ENCODE results near the gene WDR45B. TPM values are rescaled to one million over a fixed set of nuclear protein-coding genes. Genes with fewer than 3 reads are reported as not detected.

Gene WDR45B
- polyA plus RNA-seq, 1 of the 3 experiments (the other 2 are of a cell fraction), result 171 TPM

- no peak for TF ChIP-seq REST (IDR thresholded peaks at IDR 0.05; ENCODE audit: low read depth, low read length)
- no peak for TF ChIP-seq CHD2 (IDR thresholded peaks at IDR 0.05; ENCODE audit: low read length, partially characterized antibody)
- no peak for TF ChIP-seq NFIC (IDR thresholded peaks at IDR 0.05; ENCODE audit: borderline replicate concordance)
These were observed 19.4 kb upstream of the WDR45B start (continued) for GRCh38 chr17:82667668-82668000.

- 87% methylated on average over 24 of the region's 28 CpGs for WGBS (ENCODE audit: low lambda C conversion rate)
- Histone ChIP-seq H3K36me3 (replicated peaks in 1 of 2; ENCODE audit: control insufficient read depth in 1 of 2, insufficient read depth in 2 of 2, low read length in 1 of 2) (no peaks in the 10 kb centered on the region), H3K4me1 (ENCODE audit: control insufficient read depth in 1 of 2, insufficient read depth in 2 of 2, low read depth in 1 of 2, low read length in 1 of 2) (peaks cover 0 to 2% of the 10 kb centered on the region in 2 experiments; a peak in 1 of 4 replicates), H4K20me1 (ENCODE audit: insufficient read depth) (no peaks in the 10 kb centered on the region), H3K27me3 (ENCODE audit: insufficient read depth) (no peaks in the 10 kb centered on the region), H3K4me2 (no peak overlapping the region), H3K79me2 (ENCODE audit: insufficient read depth) (no peaks in the 10 kb centered on the region), H2AFZ (ENCODE audit: low read depth) (no peak overlapping the region), H3K9me2 (no peaks in the 10 kb centered on the region), H3K9ac (no peak overlapping the region), H3K4me3 (ENCODE audit: low read depth in 2 of 2, low read length in 1 of 2) (no peak overlapping the region), H3K27ac (ENCODE audit: low read depth in 2 of 2, low read length in 1 of 2) (no peak overlapping the region), H3K9me3 (no peaks in the 10 kb centered on the region), H3F3A (replicated peaks; ENCODE audit: insufficient read depth) (peaks cover 4% of the 10 kb centered on the region)
- POLR2A ChIA-PET, result no interaction called here
- CTCF ChIA-PET, result interaction anchor here (0.9 kb wide), 1 partner anchor 110 kb away, joined by 4 read pairs; no protein-coding TSS in a partner anchor
- TF ChIP-seq TAF1 (IDR thresholded peaks at IDR 0.05; ENCODE audit: borderline replicate concordance, low read depth, low read length) (no peak), USF2 (IDR thresholded peaks at IDR 0.05; ENCODE audit: borderline replicate concordance, low read depth, low read length) (no peak), RXRA (IDR thresholded peaks at IDR 0.05; ENCODE audit: borderline replicate concordance, low read depth) (no peak), RFX5 (IDR thresholded peaks at IDR 0.05; ENCODE audit: low read length) (no peak)
- no peak for DNase-seq
These were observed 18.9 kb upstream of the WDR45B start for GRCh38 chr17:82666931-82667667.

- WGBS (ENCODE audit: low lambda C conversion rate), result 90% methylated on average over 6 of the region's 6 CpGs
- DNase-seq, result no peak
- H3K27ac ChIP-seq (ENCODE audit: low read depth in 2 of 2, low read length in 1 of 2), result no peak overlapping the region
- H3K79me2 ChIP-seq (ENCODE audit: insufficient read depth), result no peaks in the 10 kb centered on the region
- CTCF ChIA-PET, result no interaction called here
- H3K4me2 ChIP-seq, result no peak overlapping the region
- TF ChIP-seq USF2 (IDR thresholded peaks at IDR 0.05; ENCODE audit: borderline replicate concordance, low read depth, low read length), result no peak
- TF ChIP-seq MEF2A (IDR thresholded peaks at IDR 0.05; ENCODE audit: borderline replicate concordance, low read depth), result no peak
- TF ChIP-seq RFX5 (IDR thresholded peaks at IDR 0.05; ENCODE audit: low read length), result no peak
- TF ChIP-seq EP300 (IDR thresholded peaks at IDR 0.05; ENCODE audit: borderline replicate concordance in 1 of 2, low read depth in 1 of 2, low read length in 1 of 2), result no peak
- no peak overlapping the region for H3K4me3 ChIP-seq (ENCODE audit: low read depth in 2 of 2, low read length in 1 of 2)
- H3K4me1 ChIP-seq (ENCODE audit: control insufficient read depth in 1 of 2, insufficient read depth in 2 of 2, low read depth in 1 of 2, low read length in 1 of 2), result peaks cover 0 to 2% of the 10 kb centered on the region in 2 experiments; a peak in 1 of 4 replicates
- H2AFZ ChIP-seq (ENCODE audit: low read depth), result no peak overlapping the region
- H3K9me3 ChIP-seq, result no peaks in the 10 kb centered on the region
- POLR2A ChIA-PET, result no interaction called here
- H3F3A ChIP-seq (replicated peaks; ENCODE audit: insufficient read depth), result peaks cover 4% of the 10 kb centered on the region
- no peaks in the 10 kb centered on the region for H4K20me1 ChIP-seq (ENCODE audit: insufficient read depth)
- H3K9me2 ChIP-seq, result no peaks in the 10 kb centered on the region
- no peaks in the 10 kb centered on the region for H3K36me3 ChIP-seq (replicated peaks in 1 of 2; ENCODE audit: control insufficient read depth in 1 of 2, insufficient read depth in 2 of 2, low read length in 1 of 2)
- no peak overlapping the region for H3K9ac ChIP-seq
- no peaks in the 10 kb centered on the region for H3K27me3 ChIP-seq (ENCODE audit: insufficient read depth)
These were observed 17.6 kb upstream of the WDR45B start for GRCh38 chr17:82665891-82666290.

All from SK-N-SH (cell line).